A673 (cell line): ENCODE results near the gene RTCA.
"Not testable (repeated sequence)": the region's sequence is repeated elsewhere in the genome, so short reads cannot be mapped to it uniquely, and the experiment has no call there.

Source experiments
- EZH2 ChIP-seq: fragments of 200-600 bp; sonication (generic); IDR thresholded peaks from 2 replicates; pipeline ENCODE4 v1.6.1; 2017; ENCODE audit warnings: borderline replicate concordance, low read depth, mild to moderate bottlenecking, mixed read lengths, antibody characterized with exemption, low read length; ENCODE audit not compliant: poor library complexity, severe bottlenecking
- TF ChIP-seq, protein P1 (sequence below): fragments of 300-800, 200-600 bp; sonication (generic); conservative IDR thresholded peaks from 2 replicates; pipeline ENCODE4 v1.5.1; 2017; ENCODE audit warnings: low read depth, mild to moderate bottlenecking, antibody characterized with exemption, low read length, moderate library complexity, mixed read lengths

DNA sequence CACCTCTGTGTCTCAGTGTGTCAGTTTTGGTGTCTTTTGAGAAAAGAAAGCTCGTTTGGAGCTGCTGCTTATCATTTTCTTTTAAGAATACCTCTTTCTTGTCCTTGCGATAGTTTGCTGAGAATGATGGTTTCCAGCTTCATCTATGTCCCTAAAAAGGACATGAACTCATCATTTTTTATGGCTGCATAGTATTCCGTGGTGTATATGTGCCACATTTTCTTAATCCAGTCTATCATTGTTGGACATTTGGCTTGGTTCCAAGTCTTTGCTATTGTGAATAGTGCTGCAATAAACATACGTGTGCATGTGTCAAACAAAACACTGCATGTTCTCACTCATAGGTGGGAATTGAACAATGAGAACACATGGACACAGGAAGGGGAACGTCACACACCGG, 73.7 kb downstream of the RTCA start:
- TF ChIP-seq EZH2, result not testable (repeated sequence)
- TF ChIP-seq, protein P1, sequence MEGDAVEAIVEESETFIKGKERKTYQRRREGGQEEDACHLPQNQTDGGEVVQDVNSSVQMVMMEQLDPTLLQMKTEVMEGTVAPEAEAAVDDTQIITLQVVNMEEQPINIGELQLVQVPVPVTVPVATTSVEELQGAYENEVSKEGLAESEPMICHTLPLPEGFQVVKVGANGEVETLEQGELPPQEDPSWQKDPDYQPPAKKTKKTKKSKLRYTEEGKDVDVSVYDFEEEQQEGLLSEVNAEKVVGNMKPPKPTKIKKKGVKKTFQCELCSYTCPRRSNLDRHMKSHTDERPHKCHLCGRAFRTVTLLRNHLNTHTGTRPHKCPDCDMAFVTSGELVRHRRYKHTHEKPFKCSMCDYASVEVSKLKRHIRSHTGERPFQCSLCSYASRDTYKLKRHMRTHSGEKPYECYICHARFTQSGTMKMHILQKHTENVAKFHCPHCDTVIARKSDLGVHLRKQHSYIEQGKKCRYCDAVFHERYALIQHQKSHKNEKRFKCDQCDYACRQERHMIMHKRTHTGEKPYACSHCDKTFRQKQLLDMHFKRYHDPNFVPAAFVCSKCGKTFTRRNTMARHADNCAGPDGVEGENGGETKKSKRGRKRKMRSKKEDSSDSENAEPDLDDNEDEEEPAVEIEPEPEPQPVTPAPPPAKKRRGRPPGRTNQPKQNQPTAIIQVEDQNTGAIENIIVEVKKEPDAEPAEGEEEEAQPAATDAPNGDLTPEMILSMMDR, result not testable (repeated sequence)
